Measurements from ENCODE around the gene C11orf16. TPM values are rescaled to one million over a fixed set of nuclear protein-coding genes. Genes with fewer than 3 reads are reported as not detected.

Gene C11orf16
- total and polyA plus RNA-seq, 4 donors, result not detected

- Histone ChIP-seq H3K4me1 (ENCODE audit: control insufficient read depth in 4 of 4, insufficient read depth in 4 of 4, low read length in 3 of 4) (peaks cover 6 to 23% (median 19%) of the 10 kb centered on the region in 4 donors), H3K9ac (ENCODE audit: low read depth in 1 of 2, low read length in 2 of 2) (peak overlapping the region in 1 of 2 donors; percentile 17), H3K4me3 (ENCODE audit: low read depth in 1 of 3, low read length in 3 of 3) (no peak overlapping the region), H3K9me3 (ENCODE audit: control insufficient read depth in 4 of 4, low read length in 3 of 4) (no peaks in the 10 kb centered on the region), H3K27me3 (ENCODE audit: control insufficient read depth in 4 of 4, insufficient read depth in 4 of 4, low read length in 3 of 4) (no peaks in the 10 kb centered on the region), H3K27ac (ENCODE audit: low read depth in 1 of 2, low read length in 2 of 2) (peak overlapping the region; percentile 1 to 39), H3K36me3 (ENCODE audit: control insufficient read depth in 4 of 4, insufficient read depth in 3 of 4, low read depth in 1 of 4, low read length in 3 of 4) (peaks cover under 1 to 12% (median 5%) of the 10 kb centered on the region in 4 donors)
- DNase-seq (ENCODE audit: low spot score), result peak; percentile 36
- 28% methylated on average over 2 of the region's 2 CpGs for WGBS
- TF ChIP-seq TAF1 (conservative IDR thresholded peaks at IDR 0.05) (no peak), CTCF (IDR thresholded peaks at IDR 0.05; ENCODE audit: low read depth, low read length, missing input control) (peak; percentile 57), HNF4A (conservative IDR thresholded peaks at IDR 0.05) (no peak), SP1 (IDR thresholded peaks at IDR 0.05) (no peak), RAD21 (IDR thresholded peaks at IDR 0.05) (peak; percentile 79 to 83), NR2F2 (IDR thresholded peaks at IDR 0.05) (peak; percentile 29), JUND (IDR thresholded peaks at IDR 0.05) (no peak), RXRA (IDR thresholded peaks at IDR 0.05) (no peak)
Measured at GRCh38 chr11:8959546-8960166, 26.9 kb upstream of the C11orf16 start.

DNA sequence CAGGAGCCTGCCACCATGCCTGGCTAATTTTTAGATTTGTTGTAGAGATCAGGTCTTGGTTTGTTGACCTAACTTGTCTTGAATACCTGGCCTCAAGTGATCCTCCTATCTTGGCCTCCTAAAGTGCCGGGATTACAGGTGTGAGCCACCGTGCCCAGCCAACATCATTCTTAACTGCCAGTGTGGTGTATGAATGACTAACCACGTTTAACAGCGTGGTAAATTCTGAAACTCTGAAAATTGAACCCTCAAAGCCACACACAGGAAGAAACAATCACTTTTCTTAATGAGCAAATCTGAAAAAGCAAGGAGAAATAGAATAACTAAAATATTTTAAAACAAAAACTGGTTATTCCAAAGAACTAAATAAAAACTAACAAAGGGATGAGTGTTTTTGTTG, 24.1 kb upstream of the C11orf16 start:
- no peak for DNase-seq (ENCODE audit: low spot score)
- Histone ChIP-seq H3K9me3 (ENCODE audit: control insufficient read depth in 4 of 4, low read length in 3 of 4) (no peaks in the 10 kb centered on the region), H3K27ac (ENCODE audit: low read depth in 1 of 2, low read length in 2 of 2) (no peak overlapping the region), H3K9ac (ENCODE audit: low read depth in 1 of 2, low read length in 2 of 2) (no peak overlapping the region), H3K36me3 (ENCODE audit: control insufficient read depth in 4 of 4, insufficient read depth in 3 of 4, low read depth in 1 of 4, low read length in 3 of 4) (peaks cover 4 to 33% (median 19%) of the 10 kb centered on the region in 4 donors), H3K4me1 (ENCODE audit: control insufficient read depth in 4 of 4, insufficient read depth in 4 of 4, low read length in 3 of 4) (peaks cover 1 to 8% (median 6%) of the 10 kb centered on the region in 4 donors), H3K4me3 (ENCODE audit: low read depth in 1 of 3, low read length in 3 of 3) (no peak overlapping the region), H3K27me3 (ENCODE audit: control insufficient read depth in 4 of 4, insufficient read depth in 4 of 4, low read length in 3 of 4) (no peaks in the 10 kb centered on the region)
- WGBS, result 90% methylated on average over 4 of the region's 4 CpGs
- no peak for TF ChIP-seq MAX (IDR thresholded peaks at IDR 0.05)
- TF ChIP-seq ZBTB33 (IDR thresholded peaks at IDR 0.05), result no peak
- TF ChIP-seq ATF3 (IDR thresholded peaks at IDR 0.05), result no peak

DNA sequence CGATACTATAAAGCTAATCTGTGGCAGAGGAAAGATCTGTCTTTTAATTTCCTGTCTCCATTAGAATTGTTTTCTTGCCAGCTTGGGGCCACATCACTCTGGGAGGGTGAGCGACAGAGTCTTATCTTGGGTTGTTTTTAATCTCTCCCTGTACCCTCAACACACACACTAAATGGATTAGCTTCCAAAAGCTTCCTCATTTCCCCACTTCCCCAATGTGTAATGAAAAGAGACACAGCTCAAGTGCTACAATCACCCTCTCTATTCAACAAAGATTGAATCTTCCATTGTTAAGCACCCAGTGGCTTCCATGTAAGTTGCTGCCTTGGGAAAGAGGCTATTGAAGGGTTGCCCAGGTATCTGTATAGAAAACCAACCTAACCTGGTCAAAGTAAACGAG, 16.1 kb upstream of the C11orf16 start:
- Histone ChIP-seq H3K27ac (ENCODE audit: low read depth in 1 of 2, low read length in 2 of 2) (no peak overlapping the region), H3K9ac (ENCODE audit: low read depth in 1 of 2, low read length in 2 of 2) (no peak overlapping the region), H3K36me3 (ENCODE audit: control insufficient read depth in 4 of 4, insufficient read depth in 3 of 4, low read depth in 1 of 4, low read length in 3 of 4) (peaks cover 5 to 44% (median 35%) of the 10 kb centered on the region in 4 donors), H3K9me3 (ENCODE audit: control insufficient read depth in 4 of 4, low read length in 3 of 4) (no peaks in the 10 kb centered on the region), H3K27me3 (ENCODE audit: control insufficient read depth in 4 of 4, insufficient read depth in 4 of 4, low read length in 3 of 4) (no peaks in the 10 kb centered on the region), H3K4me3 (ENCODE audit: low read depth in 1 of 3, low read length in 3 of 3) (no peak overlapping the region), H3K4me1 (ENCODE audit: control insufficient read depth in 4 of 4, insufficient read depth in 4 of 4, low read length in 3 of 4) (no peaks in the 10 kb centered on the region)
- no peak for DNase-seq (ENCODE audit: low spot score)
- 69% methylated on average over 3 of the region's 3 CpGs for WGBS
- TF ChIP-seq HNF4G (IDR thresholded peaks at IDR 0.05) (no peak), NR2F2 (IDR thresholded peaks at IDR 0.05) (no peak)
